HG02884 (cell line): Measurements from ENCODE around the gene PRR5L.
A peak's percentile ranks its signal among the peaks of the same experiment; 100 is the strongest.
"Not testable (repeated sequence)": the region's sequence is repeated elsewhere in the genome, so short reads cannot be mapped to it uniquely, and the experiment has no call there.

ENCODE experiments used
- ATAC-seq: cut with Tn5 transposase; IDR thresholded peaks from one replicate; pipeline ENCODE4 v1.9.1; 2021; ENCODE audit warnings: mild to moderate bottlenecking, moderate library complexity; ENCODE audit not compliant: unreplicated experiment

Gene PRR5L

DNA sequence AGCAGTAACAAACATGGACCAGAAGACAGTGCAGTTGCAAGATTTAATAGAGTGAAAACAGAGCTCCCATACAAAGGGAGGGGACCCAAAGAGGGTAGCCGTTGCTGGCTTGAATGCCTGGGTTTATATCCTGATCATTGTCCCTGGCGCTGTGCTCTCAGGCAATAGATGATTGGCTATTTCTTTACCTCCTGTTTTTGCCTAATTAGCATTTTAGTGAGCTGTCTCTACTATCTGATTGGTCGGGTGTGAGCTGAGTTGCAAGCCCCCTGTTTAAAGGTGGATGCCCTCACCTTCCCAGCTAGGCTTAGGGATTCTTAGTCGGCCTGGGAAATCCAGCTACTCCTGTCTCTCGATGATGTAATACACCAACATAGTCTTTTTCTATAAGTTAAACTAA lies 29.3 kb downstream of the PRR5L start:
- ATAC-seq: not testable (repeated sequence)

DNA sequence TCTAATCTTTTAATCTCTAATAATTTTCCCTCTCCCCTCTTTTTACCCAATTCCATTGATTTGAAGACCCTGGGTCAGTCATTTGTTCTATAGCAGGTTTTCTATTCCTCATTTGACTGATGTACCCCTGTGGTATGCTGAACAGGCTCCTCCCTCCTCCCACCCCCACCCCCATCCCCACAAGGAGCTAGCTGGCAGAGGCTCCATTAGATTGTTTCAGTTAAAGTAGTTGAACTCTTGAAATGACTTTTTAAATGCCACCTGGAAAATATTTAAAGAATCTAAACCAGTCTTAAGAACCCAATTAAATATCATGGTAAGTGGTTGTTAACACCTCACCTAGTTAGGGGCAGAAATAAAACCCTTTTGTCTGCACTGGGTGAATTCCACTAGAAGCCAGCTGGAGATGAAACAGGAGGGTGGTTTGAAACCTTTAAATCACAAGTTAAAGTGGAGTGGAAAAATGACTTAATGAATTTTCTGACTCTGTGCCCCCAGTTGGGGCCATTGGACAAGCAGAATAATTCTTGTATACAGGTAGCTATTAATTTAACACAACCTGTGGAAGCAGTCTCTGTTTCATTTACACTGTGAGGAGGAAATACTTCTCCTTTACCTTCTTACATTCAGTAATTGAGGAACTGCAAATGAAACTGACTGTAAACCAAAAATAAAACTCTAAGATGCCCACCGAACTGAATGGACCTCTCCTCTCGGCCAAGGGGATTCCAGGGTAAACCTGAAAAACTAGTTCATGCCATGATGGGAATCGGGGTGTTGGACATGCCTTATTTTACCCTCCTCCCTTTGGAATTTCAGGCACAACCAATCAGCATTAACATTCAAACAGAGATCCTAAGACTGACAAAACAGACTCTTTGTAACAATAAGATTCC lies 30.7 kb downstream of the PRR5L start:
- peak; percentile 75 for ATAC-seq

DNA sequence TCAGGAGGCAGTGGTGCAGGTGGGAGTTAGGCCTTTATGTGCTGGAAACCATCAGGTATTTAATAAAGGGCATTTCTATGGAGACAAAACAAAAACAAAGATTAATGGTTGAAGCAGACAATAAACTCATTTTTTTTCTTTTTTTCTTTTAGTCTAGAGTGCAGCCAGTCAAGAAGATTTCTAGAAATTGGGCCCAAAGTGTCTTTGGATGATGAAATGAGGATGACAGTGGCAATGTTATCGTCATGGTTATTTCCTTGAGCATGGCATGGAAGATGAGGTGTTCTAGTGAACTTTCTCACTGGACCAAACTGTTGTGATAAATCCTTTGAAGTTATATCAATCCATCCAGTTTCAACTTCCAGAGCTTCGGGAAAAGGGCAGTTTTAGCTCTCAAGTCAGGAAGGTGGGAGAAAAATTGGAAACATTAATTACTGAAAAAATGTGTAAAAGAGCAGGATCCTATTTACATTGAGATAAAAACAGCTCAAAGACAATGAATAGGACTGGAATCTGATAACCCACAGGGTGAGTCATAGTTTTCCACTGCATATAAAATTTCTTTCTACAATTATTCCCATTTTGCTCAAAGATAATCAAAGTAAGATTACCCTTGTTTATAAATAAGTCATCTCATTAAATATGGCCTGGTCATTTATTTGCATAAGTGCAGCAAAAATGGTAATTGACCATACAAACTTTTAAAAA lies 33.0 kb downstream of the PRR5L start:
- ATAC-seq: no peak

DNA sequence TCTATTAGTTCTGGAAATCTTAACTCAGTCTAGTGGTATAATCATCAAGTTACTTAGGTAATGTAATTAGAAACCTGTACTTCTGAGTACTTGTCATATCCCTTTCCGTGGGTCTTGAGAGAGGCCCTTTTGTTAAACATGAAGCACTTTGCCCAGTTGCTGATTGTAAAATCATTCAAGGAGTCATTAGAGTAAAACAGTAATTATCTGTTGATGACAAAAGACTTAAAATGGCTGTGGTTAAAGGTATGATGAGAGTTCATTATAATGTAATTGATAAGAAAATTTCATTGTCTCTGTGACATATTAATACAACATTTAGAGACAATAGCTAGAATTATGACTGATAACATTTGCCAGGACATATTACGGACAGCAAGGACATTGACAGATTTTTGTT lies 34.3 kb downstream of the PRR5L start:
- ATAC-seq: no peak

DNA sequence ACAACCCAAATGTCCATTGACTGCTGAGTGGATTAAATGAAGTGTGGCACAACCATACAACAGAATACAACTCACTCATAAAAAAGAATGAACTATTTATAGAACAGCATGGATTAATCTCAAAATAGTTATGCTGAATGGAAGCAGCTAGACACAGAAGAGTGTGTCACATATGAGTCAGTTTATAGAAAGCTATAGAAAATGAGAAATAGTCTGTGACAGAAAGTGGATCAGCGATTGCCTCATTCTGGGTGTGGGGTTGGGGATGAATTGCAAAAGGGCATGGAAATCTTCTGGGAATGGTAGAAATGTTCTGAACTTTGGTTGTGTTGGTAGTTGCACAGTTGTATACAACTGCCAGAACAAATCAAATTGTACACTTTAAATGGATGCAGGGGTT lies 37.4 kb downstream of the PRR5L start:
- no peak for ATAC-seq

DNA sequence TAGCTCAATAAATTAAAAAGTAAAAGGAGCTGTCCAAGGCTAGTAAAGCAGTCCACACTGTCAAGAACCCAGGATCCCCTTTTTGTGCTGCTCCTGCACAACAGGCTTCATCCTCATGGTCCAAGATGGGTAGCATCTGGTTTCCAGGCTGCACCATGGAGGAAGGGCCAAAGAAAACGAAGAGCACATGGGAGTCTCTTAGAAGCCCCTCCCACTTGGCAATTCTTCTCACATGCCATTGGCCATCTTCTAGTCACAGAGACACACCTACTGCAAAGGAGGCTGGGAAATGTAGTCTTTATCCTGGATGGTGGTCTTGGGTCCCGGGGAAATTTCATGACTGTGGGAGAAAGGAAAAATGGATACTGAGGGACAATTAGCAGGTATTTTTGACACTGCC lies 37.8 kb downstream of the PRR5L start:
- peak; percentile 59 for ATAC-seq

DNA sequence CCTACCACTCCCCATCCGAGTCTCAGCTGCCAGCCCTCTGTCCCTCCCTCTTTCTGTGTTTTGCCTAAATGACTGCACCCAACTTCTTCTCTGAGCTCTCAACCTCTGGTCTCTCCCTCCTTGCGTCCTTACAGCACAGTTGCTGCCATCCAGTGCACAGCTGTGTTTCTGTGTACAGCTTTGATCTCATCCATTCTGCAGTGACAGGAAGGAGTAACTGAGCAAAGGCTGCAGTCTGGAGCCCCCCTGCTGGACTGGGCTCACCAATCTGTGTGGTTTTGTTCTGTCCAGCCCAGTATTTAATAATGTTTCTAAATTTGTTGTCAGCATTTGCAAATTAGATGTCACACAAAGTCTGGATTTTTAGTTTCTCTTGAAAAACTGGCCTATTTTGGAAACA lies 43.8 kb downstream of the PRR5L start:
- no peak for ATAC-seq

DNA sequence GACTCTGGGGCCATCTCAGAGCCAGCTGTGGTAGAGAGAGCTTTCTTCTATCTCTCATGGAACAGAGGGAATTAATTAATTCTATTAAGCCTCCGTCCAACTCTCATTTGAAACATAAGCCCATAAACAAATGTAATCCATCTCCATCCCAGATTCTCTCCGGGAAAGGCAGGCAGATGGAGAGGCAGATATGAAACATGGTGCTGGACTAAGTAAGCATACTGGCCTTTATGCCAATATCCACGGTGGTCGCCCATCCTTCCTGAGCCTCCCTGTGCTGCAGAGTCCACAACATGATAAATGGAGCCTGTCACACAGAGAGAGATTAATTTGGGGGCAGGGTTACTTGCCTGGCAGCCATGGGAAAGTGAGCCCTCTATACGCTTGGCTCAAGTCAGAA lies 44.8 kb downstream of the PRR5L start:
- no peak for ATAC-seq

DNA sequence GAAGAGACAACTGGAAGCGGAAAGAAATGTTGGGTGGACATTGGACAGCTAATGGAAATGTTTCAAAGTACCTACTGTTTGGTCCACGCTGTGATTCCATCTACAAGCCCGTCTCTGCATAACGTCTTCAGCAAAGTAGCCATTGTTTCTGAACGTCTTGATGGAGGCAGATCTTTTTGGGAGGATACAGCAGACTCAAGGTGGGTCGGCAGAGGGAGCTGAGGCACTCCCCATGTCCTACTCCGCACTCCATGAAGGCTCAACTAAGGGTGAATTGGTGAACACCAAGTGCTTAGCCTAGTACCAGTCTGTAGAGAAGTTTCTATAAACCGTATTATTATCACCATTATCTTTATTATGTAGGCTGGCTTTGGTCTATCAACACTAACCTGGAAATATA lies 45.8 kb downstream of the PRR5L start:
- no peak for ATAC-seq

DNA sequence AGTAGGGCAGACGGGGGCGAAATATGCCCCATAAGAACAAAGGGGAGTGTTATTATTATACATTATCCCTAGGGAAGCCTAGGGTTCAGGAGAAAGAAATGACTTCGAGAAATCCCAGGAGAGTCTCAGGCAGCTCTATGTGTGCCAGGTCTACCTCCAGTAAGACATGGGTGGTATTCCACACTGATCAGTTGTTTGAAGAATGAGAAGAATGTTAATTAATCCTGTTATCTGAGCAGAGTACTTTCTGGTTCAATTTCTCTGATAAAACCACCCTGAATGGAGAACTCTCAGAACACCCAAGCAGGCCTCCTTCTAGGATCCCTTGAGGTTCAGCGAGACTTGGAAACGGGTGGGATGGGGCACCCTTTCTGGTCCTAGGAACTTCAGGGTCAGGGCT lies 46.2 kb downstream of the PRR5L start:
- no peak for ATAC-seq

DNA sequence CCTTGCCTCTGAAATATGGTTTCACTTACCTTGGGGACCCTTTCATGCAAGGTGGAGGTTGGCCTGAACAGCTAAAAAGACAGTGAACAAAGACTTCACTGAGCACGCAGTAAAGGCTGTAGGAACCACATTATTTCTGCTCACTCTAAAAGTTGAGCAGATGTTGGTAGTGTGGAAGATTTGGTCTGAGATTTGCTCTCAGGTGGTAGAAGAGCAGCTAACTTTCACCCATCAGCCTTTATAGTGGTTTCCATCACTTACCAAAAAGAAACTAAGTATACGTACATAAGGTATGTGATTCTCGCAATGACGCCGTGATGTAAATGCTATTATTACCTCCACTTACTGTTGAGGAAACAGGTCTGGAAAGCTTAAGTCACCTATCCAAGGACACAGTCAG lies 47.3 kb downstream of the PRR5L start:
- ATAC-seq: no peak

DNA sequence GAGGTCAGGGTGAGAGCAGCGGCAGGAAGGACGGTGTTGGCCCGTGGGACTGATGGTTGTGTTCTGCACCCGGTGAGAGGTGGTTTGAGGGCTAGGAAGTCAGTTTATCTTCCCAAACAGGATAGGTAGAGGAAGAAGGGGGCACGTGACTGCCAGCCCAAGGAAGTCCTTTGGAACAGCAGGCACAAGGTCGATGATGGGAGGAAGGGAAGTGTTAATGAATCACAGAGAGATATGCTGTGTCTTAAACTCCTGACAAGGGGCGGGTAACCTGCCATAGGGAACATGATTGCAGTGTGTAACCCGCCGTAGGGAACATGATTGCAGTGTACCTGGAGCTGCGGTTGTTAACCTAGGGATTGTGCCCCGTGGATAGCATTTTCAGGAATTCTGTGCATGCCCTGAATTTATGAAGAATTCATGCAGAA lies 49.0 kb downstream of the PRR5L start:
- no peak for ATAC-seq

DNA sequence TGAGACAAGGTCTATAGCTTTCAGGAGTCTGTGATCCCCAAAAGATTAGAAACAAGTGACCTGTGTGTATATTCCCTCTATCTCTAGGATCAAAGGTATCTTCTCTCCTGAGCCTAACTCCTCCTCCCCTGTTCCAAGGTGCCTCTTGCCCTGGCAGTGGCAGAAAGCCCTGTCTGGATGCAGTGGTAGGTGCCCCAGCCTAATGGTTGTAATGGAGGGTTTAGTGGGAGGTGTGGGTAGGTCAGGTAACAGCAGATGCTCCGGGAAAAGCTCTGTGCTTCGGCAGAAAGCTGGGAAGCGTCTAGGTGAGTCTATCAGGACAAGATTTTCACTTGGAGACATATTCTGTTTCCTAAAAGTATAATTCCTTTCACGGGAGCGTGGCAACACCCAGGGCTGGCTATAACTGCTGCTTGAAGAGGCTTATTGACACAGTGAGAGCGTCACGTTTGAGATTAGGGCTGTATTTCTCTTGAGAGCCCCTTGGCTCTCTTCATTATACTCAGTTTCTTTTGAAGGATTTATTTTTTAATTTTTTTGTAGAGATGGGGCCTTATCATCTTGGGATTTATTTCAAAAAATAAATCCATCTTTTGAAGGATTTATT lies 49.5 kb downstream of the PRR5L start:
- ATAC-seq: no peak

DNA sequence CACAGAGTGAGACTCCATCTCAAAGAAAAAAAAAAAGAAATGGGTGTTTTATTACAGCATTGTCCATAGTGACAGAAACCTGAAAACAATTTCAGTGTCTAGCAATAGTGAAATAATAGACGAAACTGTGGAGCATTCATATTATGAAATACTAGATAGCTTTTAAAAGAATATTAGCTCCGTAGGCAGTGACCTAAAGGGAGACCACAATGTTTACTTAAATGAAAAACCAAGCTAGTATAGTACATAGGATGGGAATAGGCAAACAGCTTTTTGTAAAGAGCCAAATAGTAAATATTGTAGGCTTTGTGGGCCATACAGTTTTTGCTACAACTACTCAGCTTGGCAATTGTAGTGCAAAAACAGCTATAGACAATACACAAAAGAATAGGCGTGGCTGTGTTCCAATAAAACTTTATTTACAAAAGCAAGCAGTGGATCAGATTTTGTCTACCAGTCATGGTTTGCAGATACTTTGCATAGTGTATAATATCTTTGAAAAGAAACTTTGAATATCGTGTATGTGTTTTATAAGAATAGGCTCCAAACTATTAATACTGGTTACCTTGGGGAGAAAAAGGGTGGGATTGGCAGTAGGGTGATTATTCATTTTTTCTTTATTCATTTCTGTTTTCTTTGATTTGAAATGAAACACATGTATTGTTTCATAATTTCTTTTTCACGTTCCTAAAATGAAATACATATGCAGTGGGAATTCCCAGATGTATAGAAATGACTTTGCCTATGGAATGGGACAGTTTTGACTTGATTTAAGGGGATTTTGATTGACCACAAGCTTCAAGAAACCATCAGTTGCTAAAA lies 50.7 kb downstream of the PRR5L start:
- ATAC-seq: no peak

DNA sequence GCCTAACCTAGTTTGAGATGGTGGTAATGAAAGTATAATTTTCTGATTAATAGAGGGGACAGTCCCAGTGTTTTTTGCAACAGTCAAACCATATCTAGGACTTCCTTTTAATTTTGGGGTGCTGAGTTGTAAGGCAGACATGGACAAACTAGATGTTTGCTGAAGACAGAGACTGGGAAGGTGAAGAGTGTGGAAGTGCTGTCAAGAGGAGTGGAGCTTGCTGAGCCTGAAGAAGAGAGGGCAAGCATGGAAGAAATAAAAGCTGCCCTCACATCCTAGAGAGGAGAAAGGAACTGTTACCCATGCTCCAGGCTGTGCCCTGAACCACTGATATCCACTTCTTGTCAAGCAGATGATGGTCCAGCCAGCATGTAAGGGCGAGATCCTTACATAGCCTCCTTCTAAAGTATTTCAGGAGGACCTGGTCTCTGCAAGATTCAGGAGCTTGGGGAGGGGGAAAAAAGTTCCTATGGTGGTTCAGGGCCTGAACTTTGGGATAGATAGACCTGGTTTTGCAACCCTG lies 51.4 kb downstream of the PRR5L start:
- no peak for ATAC-seq

DNA sequence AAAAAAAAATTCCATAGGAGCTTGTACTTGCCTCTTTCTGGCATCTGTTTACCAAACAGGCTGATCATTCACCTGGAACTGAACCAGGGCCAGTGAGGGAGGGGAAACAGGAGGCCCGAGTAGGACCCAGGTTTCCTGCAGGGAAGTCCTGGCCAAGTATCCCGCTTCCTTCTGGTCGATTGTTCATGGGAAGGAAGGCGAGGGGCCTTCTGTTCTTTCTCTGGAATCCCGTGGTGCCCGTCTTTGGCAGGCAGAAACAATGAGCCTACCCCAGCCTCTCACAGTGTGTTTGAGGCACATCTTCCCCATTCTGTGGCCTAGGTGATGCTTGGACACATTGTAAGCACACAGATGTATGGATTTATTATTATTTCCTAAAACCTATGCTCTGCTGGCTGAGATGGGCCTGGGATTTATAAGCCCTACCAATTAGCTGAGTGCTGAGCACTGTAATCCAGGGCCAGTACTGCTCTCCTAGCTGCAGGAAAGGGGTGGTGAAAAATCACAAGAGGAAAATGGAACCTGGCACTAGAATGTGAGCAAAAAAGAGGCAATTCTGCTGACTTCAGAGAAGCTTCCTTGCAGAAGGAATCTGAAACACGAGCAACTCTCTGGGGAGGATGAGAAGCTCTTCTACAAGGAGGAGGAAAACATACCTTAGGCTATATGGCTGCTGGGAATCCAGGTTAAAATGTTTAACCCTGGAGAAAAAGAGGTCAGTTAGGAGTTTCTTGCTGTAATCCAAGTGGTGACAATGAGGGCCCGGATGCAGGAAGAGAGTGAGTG lies 53.5 kb downstream of the PRR5L start:
- ATAC-seq: no peak

DNA sequence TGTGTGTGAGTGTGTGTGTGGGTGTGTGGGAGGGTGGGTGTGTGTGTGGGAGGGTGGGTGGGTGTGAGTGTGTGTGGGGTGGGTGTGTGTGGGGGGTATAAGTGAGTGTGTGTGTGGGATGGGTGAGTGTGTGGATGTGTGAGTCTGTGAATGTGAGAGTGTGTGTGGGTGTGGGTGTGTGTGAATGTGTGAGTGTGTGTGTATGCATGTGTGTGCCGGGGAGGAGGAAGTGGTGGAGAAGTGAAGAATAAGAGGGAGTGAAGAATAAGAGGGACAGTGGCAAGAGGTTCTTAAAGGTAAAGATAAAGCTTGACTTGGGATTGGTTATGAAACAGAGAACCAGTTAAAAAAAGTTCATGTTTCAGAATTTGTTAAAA lies 54.0 kb downstream of the PRR5L start:
- ATAC-seq: no peak

DNA sequence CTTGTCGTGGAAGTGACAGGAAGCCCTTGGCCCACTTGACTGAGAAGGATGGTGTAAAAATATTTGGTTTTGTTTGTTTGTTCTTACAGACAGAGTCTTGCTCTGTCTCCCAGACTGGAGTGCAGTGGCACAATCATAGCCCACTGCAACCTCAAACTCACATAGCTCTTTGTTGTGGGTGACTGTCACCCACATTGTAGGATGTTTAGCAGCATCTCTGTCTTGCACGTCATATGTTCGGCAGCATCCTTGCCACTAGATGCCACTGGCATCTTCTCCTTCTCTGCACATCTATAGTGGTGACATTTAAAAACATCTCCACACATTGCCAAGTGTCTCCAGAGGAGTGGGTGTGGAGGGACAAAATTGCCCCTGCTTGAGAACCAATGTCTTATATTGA lies 56.8 kb downstream of the PRR5L start:
- ATAC-seq: no peak

DNA sequence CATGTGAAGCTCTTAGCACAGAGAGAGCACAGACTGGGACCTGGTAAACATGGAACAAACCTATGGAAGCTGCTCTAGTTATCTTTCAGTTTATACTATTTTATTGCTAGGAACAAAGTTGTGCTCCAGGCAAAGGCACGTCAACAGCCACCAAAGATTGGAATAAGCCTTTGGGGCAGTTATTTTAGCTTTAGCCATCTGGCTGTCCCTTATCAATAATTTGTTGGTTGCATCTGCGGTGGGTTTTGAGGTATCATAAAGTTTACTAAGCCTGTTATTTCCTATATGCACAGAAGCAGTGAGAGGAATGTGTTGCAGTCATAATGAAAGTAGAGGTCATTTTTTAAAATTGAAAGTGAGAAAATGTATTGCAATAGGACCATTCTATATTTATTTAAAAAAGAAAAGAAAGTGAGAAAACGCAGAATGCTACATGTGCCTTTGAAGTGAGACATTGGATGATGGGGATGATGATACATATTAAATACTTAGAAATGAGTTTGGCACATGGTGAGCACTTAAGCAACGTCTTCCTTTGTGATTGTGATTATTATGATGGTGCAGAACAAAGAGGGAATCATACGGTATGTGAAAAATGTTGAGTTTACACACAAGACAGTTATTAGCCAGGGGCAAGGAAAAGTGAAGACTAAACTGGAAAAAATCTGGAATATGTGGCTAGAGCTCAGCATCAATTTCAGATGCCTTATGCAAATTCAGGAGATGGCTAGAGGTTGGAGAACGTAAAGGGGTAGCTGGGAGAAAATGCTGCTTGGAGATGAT lies 58.3 kb downstream of the PRR5L start:
- peak; percentile 83 for ATAC-seq
